ENCODE results near the gene SEMA4B. TPM values are rescaled to one million over a fixed set of nuclear protein-coding genes. Genes with fewer than 3 reads are reported as not detected.

SEMA4B gene
- total RNA-seq, 1 donor from 2014 or later, result 23.3 TPM

DNA sequence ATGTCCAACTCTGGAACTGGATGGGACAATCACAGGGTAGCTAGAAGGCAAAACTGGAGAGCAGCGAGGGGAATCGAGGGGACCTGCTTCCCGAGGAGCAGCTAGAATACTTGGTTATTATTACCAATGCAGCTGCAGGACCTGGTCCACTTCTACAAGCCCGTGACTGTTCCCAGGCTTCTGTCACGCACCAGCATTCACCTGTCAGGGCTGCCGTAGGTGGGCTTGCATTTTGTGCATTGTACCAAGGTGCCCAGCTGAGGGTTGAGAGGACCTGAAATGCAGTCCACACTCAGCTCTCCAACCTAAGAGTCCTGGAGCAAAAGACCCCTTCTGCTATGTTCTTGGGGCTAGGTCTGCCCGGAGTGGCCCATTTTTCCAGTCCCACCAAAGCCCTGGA lies 2.3 kb downstream of the SEMA4B start:
- Mint-ChIP-seq H3K36me3 (ENCODE audit: unreplicated experiment) (peaks cover 9% of the 10 kb centered on the region), H3K27me3 (ENCODE audit: unreplicated experiment) (no peaks in the 10 kb centered on the region), H3K4me3 (ENCODE audit: unreplicated experiment) (no peak overlapping the region), H3K27ac (ENCODE audit: unreplicated experiment) (no peak overlapping the region), H3K4me1 (ENCODE audit: unreplicated experiment) (peaks cover 21% of the 10 kb centered on the region), H3K9me3 (ENCODE audit: unreplicated experiment) (no peaks in the 10 kb centered on the region)
- no peak for DNase-seq (ENCODE audit: extremely low spot score, unreplicated experiment)
- TF ChIP-seq, protein P1, sequence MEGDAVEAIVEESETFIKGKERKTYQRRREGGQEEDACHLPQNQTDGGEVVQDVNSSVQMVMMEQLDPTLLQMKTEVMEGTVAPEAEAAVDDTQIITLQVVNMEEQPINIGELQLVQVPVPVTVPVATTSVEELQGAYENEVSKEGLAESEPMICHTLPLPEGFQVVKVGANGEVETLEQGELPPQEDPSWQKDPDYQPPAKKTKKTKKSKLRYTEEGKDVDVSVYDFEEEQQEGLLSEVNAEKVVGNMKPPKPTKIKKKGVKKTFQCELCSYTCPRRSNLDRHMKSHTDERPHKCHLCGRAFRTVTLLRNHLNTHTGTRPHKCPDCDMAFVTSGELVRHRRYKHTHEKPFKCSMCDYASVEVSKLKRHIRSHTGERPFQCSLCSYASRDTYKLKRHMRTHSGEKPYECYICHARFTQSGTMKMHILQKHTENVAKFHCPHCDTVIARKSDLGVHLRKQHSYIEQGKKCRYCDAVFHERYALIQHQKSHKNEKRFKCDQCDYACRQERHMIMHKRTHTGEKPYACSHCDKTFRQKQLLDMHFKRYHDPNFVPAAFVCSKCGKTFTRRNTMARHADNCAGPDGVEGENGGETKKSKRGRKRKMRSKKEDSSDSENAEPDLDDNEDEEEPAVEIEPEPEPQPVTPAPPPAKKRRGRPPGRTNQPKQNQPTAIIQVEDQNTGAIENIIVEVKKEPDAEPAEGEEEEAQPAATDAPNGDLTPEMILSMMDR (IDR thresholded peaks at IDR 0.05), result no peak

DNA sequence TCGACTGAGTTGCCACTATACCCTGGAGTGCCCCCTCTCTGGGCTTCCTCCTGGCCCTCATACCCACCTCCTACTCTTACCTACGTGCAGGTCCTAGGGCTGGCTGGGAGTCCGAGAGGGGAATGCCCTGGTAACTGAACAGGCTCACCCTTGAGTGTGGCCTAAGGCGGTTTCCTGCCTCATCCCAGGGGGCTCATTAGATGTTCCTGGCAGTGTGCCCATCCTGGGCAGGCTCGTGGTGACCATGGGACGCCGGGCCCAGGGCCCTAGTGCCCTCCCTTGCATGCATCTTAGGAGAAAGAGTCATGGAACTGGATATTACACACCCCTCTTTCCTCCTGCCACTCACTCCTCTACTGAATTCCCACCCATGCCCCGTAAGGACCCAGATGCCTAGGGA lies 2.8 kb downstream of the SEMA4B start:
- no peak for DNase-seq (ENCODE audit: extremely low spot score, unreplicated experiment)
- Mint-ChIP-seq H3K4me3 (ENCODE audit: unreplicated experiment) (peak overlapping the region; percentile 18), H3K9me3 (ENCODE audit: unreplicated experiment) (no peaks in the 10 kb centered on the region), H3K4me1 (ENCODE audit: unreplicated experiment) (peaks cover 21% of the 10 kb centered on the region), H3K27ac (ENCODE audit: unreplicated experiment) (no peak overlapping the region), H3K36me3 (ENCODE audit: unreplicated experiment) (peaks cover 9% of the 10 kb centered on the region), H3K27me3 (ENCODE audit: unreplicated experiment) (no peaks in the 10 kb centered on the region)
- TF ChIP-seq, protein P1 (IDR thresholded peaks at IDR 0.05), result no peak

DNA sequence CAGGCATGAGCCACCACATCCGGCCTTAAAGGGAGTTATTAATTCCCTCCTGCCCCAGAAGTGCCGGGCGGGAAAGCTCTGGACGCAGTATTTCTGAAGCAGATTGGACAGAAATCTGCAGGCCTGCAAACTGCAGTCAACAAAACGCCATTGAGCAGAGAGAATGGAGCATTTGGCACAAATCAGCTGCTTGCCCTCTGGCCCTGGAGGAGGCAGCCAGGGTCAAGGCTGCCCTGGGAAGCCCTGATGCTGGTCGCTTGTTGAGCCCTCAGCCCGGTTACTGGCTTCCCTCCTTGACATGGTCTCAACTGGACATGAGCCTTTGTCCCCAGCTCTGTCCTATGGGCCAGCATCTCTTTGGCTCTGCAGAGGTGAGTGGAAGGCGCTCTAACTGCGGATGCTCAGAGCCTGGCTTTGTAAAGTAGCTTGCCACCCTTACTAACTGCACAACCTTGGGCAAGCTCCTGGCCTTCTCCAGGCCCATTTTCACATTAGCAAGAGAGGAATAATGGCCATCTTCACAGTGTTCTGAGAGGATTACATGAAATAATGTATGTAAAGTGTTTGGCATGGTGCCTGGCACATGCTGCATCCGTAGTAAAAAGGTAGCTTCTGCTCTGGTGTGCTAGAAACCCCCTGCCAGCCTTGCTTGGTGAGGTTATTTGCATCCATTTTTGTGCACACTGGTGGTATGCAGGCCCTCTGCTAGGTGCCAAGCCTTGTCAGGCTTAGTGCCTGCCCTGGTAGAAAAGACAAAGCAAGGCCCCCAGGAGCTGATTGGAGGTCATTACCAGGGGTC lies 4.1 kb downstream of the SEMA4B start:
- TF ChIP-seq, protein P1 (IDR thresholded peaks at IDR 0.05), result no peak
- no peak for DNase-seq (ENCODE audit: extremely low spot score, unreplicated experiment)
- H3K4me3 Mint-ChIP-seq (ENCODE audit: unreplicated experiment), result no peak overlapping the region
- peaks cover 23% of the 10 kb centered on the region for H3K4me1 Mint-ChIP-seq (ENCODE audit: unreplicated experiment)
- H3K27me3 Mint-ChIP-seq (ENCODE audit: unreplicated experiment), result no peaks in the 10 kb centered on the region
- H3K27ac Mint-ChIP-seq (ENCODE audit: unreplicated experiment), result no peak overlapping the region
- H3K36me3 Mint-ChIP-seq (ENCODE audit: unreplicated experiment), result peaks cover 15% of the 10 kb centered on the region
- no peaks in the 10 kb centered on the region for H3K9me3 Mint-ChIP-seq (ENCODE audit: unreplicated experiment)

DNA sequence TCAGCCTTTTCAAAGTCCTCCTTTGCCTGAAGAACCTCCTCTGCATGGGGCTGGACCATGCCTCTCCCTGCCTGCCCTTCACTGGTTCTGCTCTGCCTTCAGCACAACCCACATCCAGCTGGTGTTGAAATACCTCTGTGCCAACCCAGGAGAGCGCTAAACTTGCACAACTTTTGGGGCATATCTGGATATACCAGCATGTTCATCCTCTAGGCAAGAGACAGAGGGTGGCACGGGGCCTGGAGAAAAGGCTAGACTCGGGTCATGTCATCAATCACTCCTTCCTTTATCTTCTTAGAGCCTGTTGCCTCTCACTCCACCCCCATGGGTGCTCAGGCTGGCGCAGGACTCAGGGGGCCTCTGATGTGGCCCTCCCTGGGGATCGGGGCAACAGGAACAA lies 4.8 kb downstream of the SEMA4B start:
- TF ChIP-seq, protein P1 (IDR thresholded peaks at IDR 0.05), result no peak
- no peaks in the 10 kb centered on the region for H3K27me3 Mint-ChIP-seq (ENCODE audit: unreplicated experiment)
- peaks cover 24% of the 10 kb centered on the region for H3K4me1 Mint-ChIP-seq (ENCODE audit: unreplicated experiment)
- H3K9me3 Mint-ChIP-seq (ENCODE audit: unreplicated experiment), result no peaks in the 10 kb centered on the region
- H3K4me3 Mint-ChIP-seq (ENCODE audit: unreplicated experiment), result no peak overlapping the region
- peaks cover 15% of the 10 kb centered on the region for H3K36me3 Mint-ChIP-seq (ENCODE audit: unreplicated experiment)
- H3K27ac Mint-ChIP-seq (ENCODE audit: unreplicated experiment), result no peak overlapping the region
- DNase-seq (ENCODE audit: extremely low spot score, unreplicated experiment), result no peak

DNA sequence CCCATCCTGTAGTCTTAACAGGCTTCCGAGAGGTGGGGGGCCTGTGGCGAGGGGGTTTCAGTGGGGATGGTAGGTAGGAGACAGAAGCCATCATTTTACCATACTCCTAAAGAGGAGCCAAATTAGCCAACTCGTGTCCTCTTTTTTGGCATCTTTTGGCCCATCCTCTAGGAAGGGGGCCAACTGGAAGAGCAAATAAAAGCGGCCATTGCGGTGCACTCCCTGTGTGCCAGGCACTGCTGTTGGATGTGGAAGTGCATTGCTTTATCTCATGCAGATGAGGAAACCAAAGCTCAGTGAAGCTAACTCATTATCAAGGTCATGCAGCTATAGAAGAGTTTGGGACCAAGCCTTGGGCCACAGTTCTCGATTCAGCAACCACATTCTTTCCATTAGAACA lies 6.1 kb downstream of the SEMA4B start:
- Mint-ChIP-seq H3K9me3 (ENCODE audit: unreplicated experiment) (no peaks in the 10 kb centered on the region), H3K4me1 (ENCODE audit: unreplicated experiment) (peaks cover 32% of the 10 kb centered on the region), H3K27ac (ENCODE audit: unreplicated experiment) (no peak overlapping the region), H3K36me3 (ENCODE audit: unreplicated experiment) (peaks cover 15% of the 10 kb centered on the region), H3K27me3 (ENCODE audit: unreplicated experiment) (no peaks in the 10 kb centered on the region), H3K4me3 (ENCODE audit: unreplicated experiment) (no peak overlapping the region)
- no peak for DNase-seq (ENCODE audit: extremely low spot score, unreplicated experiment)
- TF ChIP-seq, protein P1 (IDR thresholded peaks at IDR 0.05), result no peak

Measured in osteocyte (in vitro differentiated cells).